Measurements from ENCODE around the gene SHC4.
A peak's percentile ranks its signal among the peaks of the same experiment; 100 is the strongest.

Gene SHC4

GRCh38 chr15:48869966-48870365 lies 93.8 kb downstream of the SHC4 start:
- in situ Hi-C loops (cut with HindIII; ENCODE audit: low pct_ligation_motif_present, low sequenced_read_pairs) = no loop called here
- no peak for TF ChIP-seq CTCF (IDR thresholded peaks at IDR 0.05; ENCODE audit: low read depth, low read length, missing control alignments)
- H3K36me3 ChIP-seq (replicated peaks) = no peaks in the 10 kb centered on the region
- H3K4me3 ChIP-seq (ENCODE audit: low read depth, low read length) = no peak overlapping the region
- no peaks in the 10 kb centered on the region for H3K27me3 ChIP-seq (replicated peaks)
- H3K27ac ChIP-seq = no peak overlapping the region
- no peak for DNase-seq

- no peak overlapping the region for H3K4me3 ChIP-seq (ENCODE audit: low read depth, low read length)
- TF ChIP-seq CTCF (IDR thresholded peaks at IDR 0.05; ENCODE audit: low read depth, low read length, missing control alignments) = no peak
- peak overlapping the region; percentile 37 for H3K27ac ChIP-seq
- peak; percentile 56 for DNase-seq
- in situ Hi-C loops (cut with HindIII; ENCODE audit: low pct_ligation_motif_present, low sequenced_read_pairs) = no loop called here
- no peaks in the 10 kb centered on the region for H3K27me3 ChIP-seq (replicated peaks)
- no peaks in the 10 kb centered on the region for H3K36me3 ChIP-seq (replicated peaks)
These were observed 95.2 kb downstream of the SHC4 start for GRCh38 chr15:48868536-48868935.

GRCh38 chr15:48868023-48868422 lies 95.7 kb downstream of the SHC4 start:
- no peak for TF ChIP-seq CTCF (IDR thresholded peaks at IDR 0.05; ENCODE audit: low read depth, low read length, missing control alignments)
- Histone ChIP-seq H3K27me3 (replicated peaks) (no peaks in the 10 kb centered on the region), H3K27ac (peak overlapping the region; percentile 35), H3K36me3 (replicated peaks) (no peaks in the 10 kb centered on the region), H3K4me3 (ENCODE audit: low read depth, low read length) (no peak overlapping the region)
- no peak for DNase-seq
- in situ Hi-C loops (cut with HindIII; ENCODE audit: low pct_ligation_motif_present, low sequenced_read_pairs) = no loop called here

- DNase-seq = peak; percentile 20
- Histone ChIP-seq H3K4me3 (ENCODE audit: low read depth, low read length) (no peak overlapping the region), H3K27ac (peak overlapping the region; percentile 56), H3K36me3 (replicated peaks) (no peaks in the 10 kb centered on the region), H3K27me3 (replicated peaks) (no peaks in the 10 kb centered on the region)
- in situ Hi-C loops (cut with HindIII; ENCODE audit: low pct_ligation_motif_present, low sequenced_read_pairs) = no loop called here
- no peak for TF ChIP-seq CTCF (IDR thresholded peaks at IDR 0.05; ENCODE audit: low read depth, low read length, missing control alignments)
These were observed 97.6 kb downstream of the SHC4 start for GRCh38 chr15:48866141-48866563.

- H3K27me3 ChIP-seq (replicated peaks) = no peaks in the 10 kb centered on the region
- DNase-seq = peak; percentile 73
- in situ Hi-C loops (cut with HindIII; ENCODE audit: low pct_ligation_motif_present, low sequenced_read_pairs) = no loop called here
- H3K36me3 ChIP-seq (replicated peaks) = no peaks in the 10 kb centered on the region
- no peak for TF ChIP-seq CTCF (IDR thresholded peaks at IDR 0.05; ENCODE audit: low read depth, low read length, missing control alignments)
- no peak overlapping the region for H3K4me3 ChIP-seq (ENCODE audit: low read depth, low read length)
- peak overlapping the region; percentile 56 for H3K27ac ChIP-seq
These were observed 98.2 kb downstream of the SHC4 start for GRCh38 chr15:48865370-48866079.

- TF ChIP-seq CTCF (IDR thresholded peaks at IDR 0.05; ENCODE audit: low read depth, low read length, missing control alignments) = no peak
- H3K36me3 ChIP-seq (replicated peaks) = no peaks in the 10 kb centered on the region
- H3K27ac ChIP-seq = no peak overlapping the region
- no peaks in the 10 kb centered on the region for H3K27me3 ChIP-seq (replicated peaks)
- in situ Hi-C loops (cut with HindIII; ENCODE audit: low pct_ligation_motif_present, low sequenced_read_pairs) = no loop called here
- no peak for DNase-seq
- H3K4me3 ChIP-seq (ENCODE audit: low read depth, low read length) = no peak overlapping the region
These were observed 101.0 kb downstream of the SHC4 start for GRCh38 chr15:48862705-48863104.
